ENCODE data around the gene SBK2. TPM values are rescaled to one million over a fixed set of nuclear protein-coding genes. Genes with fewer than 3 reads are reported as not detected.

The SBK2 gene
- total and polyA plus RNA-seq, 9 of the 15 experiments (the other 6 are each of a cell fraction or from before 2014, with no cell fraction given) = not detected

GRCh38 chr19:55580628-55581144, 43.8 kb upstream of the SBK2 start, which contains the start of gene ZNF579 (continued):
- TF ChIP-seq FOXO4 (CRISPR knock-in tag; IDR thresholded peaks at IDR 0.05) (no peak), ILK (tag; IDR thresholded peaks at IDR 0.05; ENCODE audit: borderline replicate concordance, low read depth) (no peak), FOXP1 (CRISPR knock-in tag; IDR thresholded peaks at IDR 0.05) (no peak), CTBP1 (IDR thresholded peaks at IDR 0.05; ENCODE audit: borderline replicate concordance) (no peak), ZNF57 (CRISPR knock-in tag; IDR thresholded peaks at IDR 0.05) (no peak), CHD2 (IDR thresholded peaks at IDR 0.05; ENCODE audit: low read depth, low read length) (no peak), TAF1 (IDR thresholded peaks at IDR 0.05; ENCODE audit: control insufficient read depth, extremely low read depth, insufficient read depth, low read length, severe bottlenecking) (peak; percentile 45), ZNF586 (CRISPR knock-in tag; conservative IDR thresholded peaks at IDR 0.05) (no peak), ZEB2 (IDR thresholded peaks at IDR 0.05) (peak; percentile 77), C11orf30 (IDR thresholded peaks at IDR 0.05; ENCODE audit: low read depth) (no peak; the same call in 1 of the 2 replicates), JUNB (CRISPR knock-in tag; conservative IDR thresholded peaks at IDR 0.05) (no peak), TRIM28 (IDR thresholded peaks at IDR 0.05) (no peak), CC2D1A (IDR thresholded peaks at IDR 0.05) (no peak), CCNT2 (IDR thresholded peaks at IDR 0.05; ENCODE audit: borderline replicate concordance, extremely low read depth, insufficient read length, low read depth, low read length) (no peak), GTF2E2 (tag; IDR thresholded peaks at IDR 0.05) (peak; percentile 52; the same call in 1 of the 2 replicates), XRCC3 (IDR thresholded peaks at IDR 0.05) (no peak), STAT5A (IDR thresholded peaks at IDR 0.05; ENCODE audit: borderline replicate concordance, low read length) (no peak), ZKSCAN8 (CRISPR knock-in tag; IDR thresholded peaks at IDR 0.05) (no peak), MAZ (CRISPR knock-in tag; conservative IDR thresholded peaks at IDR 0.05 in 1 of 2, IDR thresholded peaks at IDR 0.05 in 1 of 2) (peak; percentile 80 to 90), ZNF253 (CRISPR knock-in tag; conservative IDR thresholded peaks at IDR 0.05) (no peak), CBX8 (IDR thresholded peaks at IDR 0.05; ENCODE audit: borderline replicate concordance, extremely low read depth, low read depth, low read length, poor library complexity, severe bottlenecking) (no peak), MCM3 (IDR thresholded peaks at IDR 0.05) (no peak), KLF6 (CRISPR knock-in tag; IDR thresholded peaks at IDR 0.05; ENCODE audit: borderline replicate concordance) (no peak), ZNF232 (CRISPR knock-in tag; IDR thresholded peaks at IDR 0.05) (no peak), MAFG (tag; conservative IDR thresholded peaks at IDR 0.05) (no peak), ZNF584 (CRISPR knock-in tag; IDR thresholded peaks at IDR 0.05; ENCODE audit: low read depth) (no peak), SMARCB1 (IDR thresholded peaks at IDR 0.05; ENCODE audit: insufficient read length, low read depth) (no peak), YBX1 (IDR thresholded peaks at IDR 0.05) (no peak), CHCHD3 (CRISPR knock-in tag; IDR thresholded peaks at IDR 0.05) (no peak), ELK1 (CRISPR knock-in tag; IDR thresholded peaks at IDR 0.05) (no peak)
